Omental fat pad (tissue), 4 donors: ENCODE results near the gene SNHG17. TPM values are rescaled to one million over a fixed set of nuclear protein-coding genes. Genes with fewer than 3 reads are reported as not detected.

ENCODE experiments used
- ATAC-seq: fragments of 150-250 bp; one replicate; pipeline ENCODE4 v1.9.1; 2016; ENCODE audit warnings: mild to moderate bottlenecking, moderate library complexity; ENCODE audit not compliant: low FRiP score
- DNase-seq: peaks from one replicate; pipeline ENCODE4 v3.0.0-alpha.2; 2019; ENCODE audit warnings: low spot score
- total RNA-seq, 4 donors: library from RNA; depleted of rRNA; stranded (reverse); fragments of >200 nt; gene quantifications; one replicate each; pipeline ENCODE4 v1.1.0, GENCODE V29; 2016
- TF ChIP-seq, protein P1 (sequence below), 3 donors: fragments of 450-650 bp; IDR thresholded peaks; one replicate each; pipeline ENCODE4 v1.5.1; 2016 to 2017; ENCODE audit warnings: antibody characterized with exemption in 3 of 3, mild to moderate bottlenecking in 3 of 3, moderate library complexity in 2 of 3

SNHG17 gene
- 10 to 100 TPM; 19.5 to 66.1 (median 33.4) TPM for total RNA-seq

- ATAC-seq (peak; percentile 84), DNase-seq (peak; percentile 87)
- TF ChIP-seq, protein P1, sequence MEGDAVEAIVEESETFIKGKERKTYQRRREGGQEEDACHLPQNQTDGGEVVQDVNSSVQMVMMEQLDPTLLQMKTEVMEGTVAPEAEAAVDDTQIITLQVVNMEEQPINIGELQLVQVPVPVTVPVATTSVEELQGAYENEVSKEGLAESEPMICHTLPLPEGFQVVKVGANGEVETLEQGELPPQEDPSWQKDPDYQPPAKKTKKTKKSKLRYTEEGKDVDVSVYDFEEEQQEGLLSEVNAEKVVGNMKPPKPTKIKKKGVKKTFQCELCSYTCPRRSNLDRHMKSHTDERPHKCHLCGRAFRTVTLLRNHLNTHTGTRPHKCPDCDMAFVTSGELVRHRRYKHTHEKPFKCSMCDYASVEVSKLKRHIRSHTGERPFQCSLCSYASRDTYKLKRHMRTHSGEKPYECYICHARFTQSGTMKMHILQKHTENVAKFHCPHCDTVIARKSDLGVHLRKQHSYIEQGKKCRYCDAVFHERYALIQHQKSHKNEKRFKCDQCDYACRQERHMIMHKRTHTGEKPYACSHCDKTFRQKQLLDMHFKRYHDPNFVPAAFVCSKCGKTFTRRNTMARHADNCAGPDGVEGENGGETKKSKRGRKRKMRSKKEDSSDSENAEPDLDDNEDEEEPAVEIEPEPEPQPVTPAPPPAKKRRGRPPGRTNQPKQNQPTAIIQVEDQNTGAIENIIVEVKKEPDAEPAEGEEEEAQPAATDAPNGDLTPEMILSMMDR (IDR thresholded peaks at IDR 0.05), result peak in 2 of 3 donors; percentile 99
These were observed at the start of gene SNHG17 for GRCh38 chr20:38434770-38435554. Gene SNHG17, minus strand, starts transcription at chr20:38435328.

- TF ChIP-seq, protein P1 (IDR thresholded peaks at IDR 0.05), result no peak
- ATAC-seq, result no peak
- DNase-seq, result no peak
These were observed 44.5 kb upstream of the SNHG17 start for GRCh38 chr20:38479596-38479995.

DNA sequence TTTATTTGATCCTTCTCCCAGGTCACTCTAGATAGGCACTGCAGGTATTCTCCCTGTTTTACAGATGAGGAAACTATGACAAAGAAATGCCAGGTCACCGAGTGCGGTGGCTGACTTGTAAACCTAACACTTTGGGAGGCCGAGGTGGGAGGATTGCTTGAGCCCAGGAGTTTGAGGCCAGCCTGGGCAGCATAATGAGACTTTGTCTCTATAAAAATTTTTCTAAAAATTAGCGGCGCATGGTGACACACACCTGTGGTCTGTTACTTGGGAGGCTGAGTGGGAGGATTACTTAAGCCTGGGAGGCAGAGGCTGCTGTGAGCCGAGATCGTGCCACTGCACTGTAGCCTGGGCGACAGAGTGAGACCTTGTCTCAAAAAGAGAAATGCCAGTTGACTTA, 42.6 kb upstream of the SNHG17 start:
- DNase-seq (no peak), ATAC-seq (no peak)
- TF ChIP-seq, protein P1 (IDR thresholded peaks at IDR 0.05), result no peak

DNA sequence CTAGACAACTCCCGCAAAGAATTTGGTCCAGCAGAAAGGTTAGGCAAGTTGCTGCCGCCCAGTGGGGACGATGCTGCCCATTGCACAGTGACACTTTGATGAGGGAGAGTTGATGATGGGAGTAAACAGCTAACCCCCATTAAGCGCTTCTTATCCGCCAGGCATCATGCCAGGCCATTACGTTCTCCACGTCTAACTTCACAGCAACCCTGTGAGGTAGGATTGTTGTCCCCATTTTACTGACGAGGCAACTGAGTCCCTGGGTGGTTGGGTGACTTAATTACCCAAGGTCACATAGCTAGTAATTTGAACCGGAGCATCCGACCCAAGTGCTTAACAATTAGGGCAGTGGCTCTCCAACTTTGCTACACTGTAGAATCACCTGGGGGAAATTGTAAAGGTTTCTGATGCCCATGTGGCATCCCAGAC, 38.3 kb upstream of the SNHG17 start:
- no peak for ATAC-seq
- DNase-seq, result no peak
- TF ChIP-seq, protein P1 (IDR thresholded peaks at IDR 0.05), result no peak

DNA sequence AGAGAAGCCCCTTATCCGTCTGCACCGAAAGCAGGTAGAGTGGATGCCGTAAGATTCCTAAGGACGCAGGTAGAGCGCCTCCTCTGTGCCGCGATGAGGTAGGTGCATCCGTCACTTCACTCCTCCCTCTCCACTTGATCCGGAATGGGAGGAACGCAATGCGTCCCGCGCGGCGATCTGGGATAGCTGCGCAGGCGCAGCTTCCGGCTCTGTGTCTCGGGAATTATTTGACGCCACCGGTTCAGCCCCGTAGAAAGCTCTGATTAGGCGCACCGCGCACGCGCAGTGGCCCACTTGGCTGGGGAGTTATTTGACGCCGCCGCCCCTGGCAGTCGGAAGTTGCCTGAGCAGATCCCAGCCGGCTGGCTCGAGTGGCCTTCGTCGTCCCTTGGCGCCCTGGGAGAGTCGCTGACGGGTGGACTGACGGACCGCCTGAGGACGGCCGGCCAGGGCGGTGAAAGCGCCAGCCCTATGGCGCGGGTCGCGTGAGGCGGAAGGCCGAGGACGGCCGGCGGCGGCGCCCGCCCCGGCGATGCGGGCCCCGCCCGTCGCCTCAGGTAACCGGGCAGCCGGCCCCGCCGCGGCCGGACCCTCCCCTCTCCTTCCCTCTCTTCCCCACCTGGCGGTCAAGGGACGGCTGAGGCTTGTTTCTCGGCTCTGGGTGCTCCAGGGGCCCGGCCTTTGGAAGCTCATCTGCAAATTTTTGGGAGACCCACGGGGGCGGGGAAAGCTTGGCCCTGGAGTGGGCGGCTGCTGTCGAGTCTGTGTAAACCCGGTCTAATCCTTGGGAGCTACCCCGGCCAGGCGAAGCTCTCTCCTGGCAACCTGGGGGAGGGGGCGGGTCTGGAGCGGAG, 37.6 kb upstream of the SNHG17 start, which contains the start of gene RALGAPB:
TSS of gene RALGAPB (plus strand) at position 331 of the 854 bp plus-strand sequence. CDS start 15,590 bp downstream, outside the sequence.
- peak; percentile 98 for DNase-seq
- ATAC-seq, result peak; percentile 96
- TF ChIP-seq, protein P1 (IDR thresholded peaks at IDR 0.05), result no peak

DNA sequence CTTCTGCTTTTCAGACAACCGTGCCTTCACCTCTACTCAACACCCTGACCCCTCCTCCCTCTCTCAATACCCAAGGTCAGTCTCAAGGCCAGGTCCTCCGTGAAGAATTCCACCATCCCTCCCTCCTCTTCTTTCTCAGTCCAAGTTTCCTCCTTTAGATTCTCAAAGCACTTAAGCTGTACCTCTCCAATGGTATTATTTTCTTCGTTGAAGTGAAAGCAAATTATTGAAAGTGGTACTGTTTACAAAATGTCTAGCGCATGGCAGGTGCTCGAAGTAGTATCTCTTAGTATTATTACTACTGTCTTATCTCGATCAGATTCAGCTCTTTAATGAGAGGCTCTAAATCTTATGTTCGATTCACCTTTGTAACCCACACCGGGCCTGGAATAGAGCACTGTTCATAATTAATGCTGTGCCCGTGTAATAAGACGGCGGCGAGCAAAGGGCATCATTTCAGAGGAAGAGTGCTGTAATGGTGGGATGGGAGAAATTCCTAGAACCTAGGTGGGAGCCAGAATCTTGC, 36.9 kb upstream of the SNHG17 start:
- ATAC-seq, result no peak
- TF ChIP-seq, protein P1 (IDR thresholded peaks at IDR 0.05), result no peak
- no peak for DNase-seq
